ENCODE results near the gene NIPAL1. TPM values are rescaled to one million over a fixed set of nuclear protein-coding genes. Genes with fewer than 3 reads are reported as not detected.

Gene NIPAL1
- total RNA-seq, 1 donor from 2014 or later: 17.6 TPM

DNA sequence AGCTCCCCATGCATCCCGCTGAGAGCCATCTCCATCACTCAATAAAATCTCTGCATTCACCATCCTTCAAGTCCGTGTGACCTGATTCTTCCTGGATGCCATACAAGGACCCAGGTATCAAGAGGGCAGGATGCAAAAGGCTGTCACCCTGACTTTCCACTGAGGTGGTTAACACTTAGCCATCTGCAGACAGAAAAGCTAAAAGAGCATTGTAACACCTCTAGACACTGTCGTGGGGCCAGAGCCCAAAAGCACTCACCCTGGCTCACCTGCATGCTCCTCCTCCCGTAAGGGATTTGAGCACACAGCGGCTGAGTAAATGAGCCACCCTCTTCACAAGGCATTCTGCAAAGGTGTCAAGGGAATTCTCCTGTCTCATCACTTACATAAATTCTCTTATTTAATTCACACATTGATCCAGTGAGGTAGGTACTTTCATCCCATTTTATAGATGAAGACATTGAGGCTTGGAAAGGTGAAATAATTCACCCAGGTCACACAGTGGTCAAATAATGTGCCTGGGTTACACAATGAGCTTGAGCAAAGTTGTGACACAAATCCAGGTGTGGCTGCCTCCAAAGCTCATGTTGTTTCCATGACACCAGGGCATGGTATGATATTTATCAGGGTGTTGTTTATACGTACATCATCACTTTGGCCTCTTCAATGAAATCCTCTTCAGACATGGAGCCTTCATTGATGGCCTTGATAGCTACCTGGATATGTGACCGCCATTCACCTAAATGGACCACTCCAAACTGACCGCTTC, 69.4 kb downstream of the NIPAL1 start:
- TF ChIP-seq, protein P1, sequence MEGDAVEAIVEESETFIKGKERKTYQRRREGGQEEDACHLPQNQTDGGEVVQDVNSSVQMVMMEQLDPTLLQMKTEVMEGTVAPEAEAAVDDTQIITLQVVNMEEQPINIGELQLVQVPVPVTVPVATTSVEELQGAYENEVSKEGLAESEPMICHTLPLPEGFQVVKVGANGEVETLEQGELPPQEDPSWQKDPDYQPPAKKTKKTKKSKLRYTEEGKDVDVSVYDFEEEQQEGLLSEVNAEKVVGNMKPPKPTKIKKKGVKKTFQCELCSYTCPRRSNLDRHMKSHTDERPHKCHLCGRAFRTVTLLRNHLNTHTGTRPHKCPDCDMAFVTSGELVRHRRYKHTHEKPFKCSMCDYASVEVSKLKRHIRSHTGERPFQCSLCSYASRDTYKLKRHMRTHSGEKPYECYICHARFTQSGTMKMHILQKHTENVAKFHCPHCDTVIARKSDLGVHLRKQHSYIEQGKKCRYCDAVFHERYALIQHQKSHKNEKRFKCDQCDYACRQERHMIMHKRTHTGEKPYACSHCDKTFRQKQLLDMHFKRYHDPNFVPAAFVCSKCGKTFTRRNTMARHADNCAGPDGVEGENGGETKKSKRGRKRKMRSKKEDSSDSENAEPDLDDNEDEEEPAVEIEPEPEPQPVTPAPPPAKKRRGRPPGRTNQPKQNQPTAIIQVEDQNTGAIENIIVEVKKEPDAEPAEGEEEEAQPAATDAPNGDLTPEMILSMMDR (IDR thresholded peaks at IDR 0.05; ENCODE audit: unreplicated experiment): no peak
- no peaks in the 10 kb centered on the region for H3K27me3 Mint-ChIP-seq
- peaks cover 15% of the 10 kb centered on the region for H3K4me1 Mint-ChIP-seq (ENCODE audit: low read depth)
- peaks cover 1% of the 10 kb centered on the region for H3K36me3 Mint-ChIP-seq (ENCODE audit: insufficient read depth)
- no peaks in the 10 kb centered on the region for H3K9me3 Mint-ChIP-seq (ENCODE audit: low read depth)
- H3K27ac Mint-ChIP-seq: no peak overlapping the region
- H3K4me3 Mint-ChIP-seq (ENCODE audit: low read depth): no peak overlapping the region
- no peak for DNase-seq (ENCODE audit: low spot score, unreplicated experiment)

Other genes with a start within 250 kb of the NIPAL1 start
- gene CORIN, start 178.7 kb upstream of the NIPAL1 start, total RNA-seq: 0.84 and 1.5 TPM in 2 replicates
- gene NFXL1, start 102.2 kb upstream of the NIPAL1 start, total RNA-seq: 39.3 and 39.6 TPM in 2 replicates
- 1.00 and 1.6 TPM in 2 replicates for gene CNGA1, start 91 bp upstream of the NIPAL1 start, total RNA-seq
- 1.3 and 3.0 TPM in 2 replicates for gene TXK, start 117.5 kb downstream of the NIPAL1 start, total RNA-seq

All from progenitor cell of endocrine pancreas (in vitro differentiated cells).